Type B pancreatic cell (in vitro differentiated cells): ENCODE results near the gene TMEM14C. TPM values are rescaled to one million over a fixed set of nuclear protein-coding genes. Genes with fewer than 3 reads are reported as not detected.

ENCODE experiments used
- DNase-seq: peaks from one replicate; pipeline ENCODE4 v3.0.0; 2021; ENCODE audit warnings: mixed read lengths; ENCODE audit not compliant: unreplicated experiment; ENCODE audit errors: extremely low spot score
- H3K27ac Mint-ChIP-seq: 2 replicates; pipeline ENCODE4 v1.8.0; 2021; ENCODE audit warnings: mild to moderate bottlenecking, mixed read lengths
- H3K27me3 Mint-ChIP-seq: 2 replicates; pipeline ENCODE4 v1.8.0; 2021; ENCODE audit warnings: mixed read lengths
- H3K36me3 Mint-ChIP-seq: 2 replicates; pipeline ENCODE4 v1.8.0; 2021; ENCODE audit warnings: mixed read lengths
- H3K4me1 Mint-ChIP-seq: one replicate; pipeline ENCODE4 v1.8.0; 2021; ENCODE audit warnings: mixed read lengths; ENCODE audit not compliant: unreplicated experiment
- H3K4me3 Mint-ChIP-seq: 2 replicates; pipeline ENCODE4 v1.8.0; 2021; ENCODE audit warnings: mild to moderate bottlenecking, mixed read lengths
- H3K9me3 Mint-ChIP-seq: 2 replicates; pipeline ENCODE4 v1.8.0; 2021; ENCODE audit warnings: mixed read lengths
- CTCF ChIP-seq: fragments of 200-600 bp; sonication (generic); conservative IDR thresholded peaks from 2 replicates; pipeline ENCODE4 v1.5.0; 2021; ENCODE audit warnings: antibody characterized with exemption, mild to moderate bottlenecking
- total RNA-seq: library from RNA; stranded (reverse); gene quantifications from 2 replicates; pipeline ENCODE4 v1.2.1, GENCODE V29; 2021; ENCODE audit warnings: low replicate concordance

TMEM14C gene
- total RNA-seq, 1 donor from 2014 or later = 103 TPM

- no peak for DNase-seq
- Mint-ChIP-seq H3K4me1 (peaks cover 35% of the 10 kb centered on the region), H3K27me3 (no peaks in the 10 kb centered on the region), H3K27ac (peak overlapping the region; percentile 98), H3K36me3 (peaks cover 11% of the 10 kb centered on the region), H3K4me3 (peak overlapping the region; percentile 98), H3K9me3 (no peaks in the 10 kb centered on the region)
- no peak for TF ChIP-seq CTCF
Measured at GRCh38 chr6:10722570-10722819, 375 bp upstream of the TMEM14C start.

- Mint-ChIP-seq H3K36me3 (peaks cover 17% of the 10 kb centered on the region), H3K4me3 (peak overlapping the region; percentile 98), H3K27me3 (no peaks in the 10 kb centered on the region), H3K27ac (peak overlapping the region; percentile 98), H3K4me1 (peaks cover 39% of the 10 kb centered on the region), H3K9me3 (no peaks in the 10 kb centered on the region)
- DNase-seq = no peak
- no peak for TF ChIP-seq CTCF
Measured at GRCh38 chr6:10723567-10723881, 654 bp downstream of the TMEM14C start.

- no peaks in the 10 kb centered on the region for H3K9me3 Mint-ChIP-seq
- peaks cover 39% of the 10 kb centered on the region for H3K4me1 Mint-ChIP-seq
- H3K36me3 Mint-ChIP-seq = peaks cover 22% of the 10 kb centered on the region
- TF ChIP-seq CTCF = no peak
- DNase-seq = no peak
- H3K4me3 Mint-ChIP-seq = peak overlapping the region; percentile 98
- H3K27me3 Mint-ChIP-seq = no peaks in the 10 kb centered on the region
- peak overlapping the region; percentile 20 for H3K27ac Mint-ChIP-seq
Measured at GRCh38 chr6:10725044-10725443, 2.2 kb downstream of the TMEM14C start.

GRCh38 chr6:10725716-10726115, 2.8 kb downstream of the TMEM14C start:
- Mint-ChIP-seq H3K36me3 (peaks cover 29% of the 10 kb centered on the region), H3K9me3 (no peaks in the 10 kb centered on the region)
- TF ChIP-seq CTCF = no peak

GRCh38 chr6:10730254-10730653, 7.4 kb downstream of the TMEM14C start:
- Mint-ChIP-seq H3K9me3 (no peaks in the 10 kb centered on the region), H3K4me3 (no peak overlapping the region), H3K27ac (no peak overlapping the region), H3K27me3 (no peaks in the 10 kb centered on the region), H3K4me1 (peaks cover 15% of the 10 kb centered on the region), H3K36me3 (peaks cover 45% of the 10 kb centered on the region)
- no peak for DNase-seq
- TF ChIP-seq CTCF = no peak

More at GRCh38 chr6:10725716-10726115, 2.8 kb downstream of the TMEM14C start:
- Mint-ChIP-seq H3K4me3 (peak overlapping the region; percentile 55), H3K4me1 (peaks cover 39% of the 10 kb centered on the region), H3K27me3 (no peaks in the 10 kb centered on the region), H3K27ac (peak overlapping the region; percentile 20)
- DNase-seq = no peak

- peaks cover 31% of the 10 kb centered on the region for H3K36me3 Mint-ChIP-seq
- H3K9me3 Mint-ChIP-seq = no peaks in the 10 kb centered on the region
- peak; percentile 20 for DNase-seq
- TF ChIP-seq CTCF = no peak
- H3K27ac Mint-ChIP-seq = no peak overlapping the region
- H3K4me1 Mint-ChIP-seq = peaks cover 5% of the 10 kb centered on the region
- no peaks in the 10 kb centered on the region for H3K27me3 Mint-ChIP-seq
- no peak overlapping the region for H3K4me3 Mint-ChIP-seq
Measured at GRCh38 chr6:10733151-10733715, 10.4 kb downstream of the TMEM14C start.
